NCI-H226 (cell line): ENCODE data around the gene TMPRSS13.
"Not testable (repeated sequence)": the region's sequence is repeated elsewhere in the genome, so short reads cannot be mapped to it uniquely, and the experiment has no call there.

Experiments used
- DNase-seq: peaks from one replicate; pipeline ENCODE4 v3.0.0-alpha.2; 2015

TMPRSS13 gene

GRCh38 chr11:117869604-117870003 is 59.6 kb downstream of the TMPRSS13 start:
- no peak for DNase-seq

GRCh38 chr11:117868815-117869561 is 60.2 kb downstream of the TMPRSS13 start:
- DNase-seq, result no peak

- DNase-seq, result no peak
These were observed 61.1 kb downstream of the TMPRSS13 start for GRCh38 chr11:117868088-117868487.

- DNase-seq, result no peak
These were observed 62.7 kb downstream of the TMPRSS13 start for GRCh38 chr11:117866526-117866925.

GRCh38 chr11:117865546-117865945 is 63.7 kb downstream of the TMPRSS13 start:
- DNase-seq, result not testable (repeated sequence)

- no peak for DNase-seq
These were observed 65.8 kb downstream of the TMPRSS13 start for GRCh38 chr11:117863383-117863782.

GRCh38 chr11:117862753-117863152 is 66.4 kb downstream of the TMPRSS13 start:
- DNase-seq, result no peak

GRCh38 chr11:117862019-117862725 is 67.0 kb downstream of the TMPRSS13 start:
- no peak for DNase-seq

GRCh38 chr11:117861151-117862018 is 67.8 kb downstream of the TMPRSS13 start:
- DNase-seq, result no peak

- DNase-seq, result no peak
These were observed 69.1 kb downstream of the TMPRSS13 start for GRCh38 chr11:117860139-117860538.

GRCh38 chr11:117859488-117860112 is 69.6 kb downstream of the TMPRSS13 start:
- DNase-seq, result no peak

- no peak for DNase-seq
These were observed 70.1 kb downstream of the TMPRSS13 start for GRCh38 chr11:117859061-117859460.

- no peak for DNase-seq
These were observed 71.3 kb downstream of the TMPRSS13 start for GRCh38 chr11:117857734-117858414.

- DNase-seq, result no peak
These were observed 73.1 kb downstream of the TMPRSS13 start for GRCh38 chr11:117855912-117856651.

GRCh38 chr11:117855186-117855845 is 73.9 kb downstream of the TMPRSS13 start:
- DNase-seq, result no peak

- DNase-seq, result no peak
These were observed 76.9 kb downstream of the TMPRSS13 start for GRCh38 chr11:117852309-117852708.

GRCh38 chr11:117851852-117852251 is 77.3 kb downstream of the TMPRSS13 start:
- DNase-seq, result no peak

GRCh38 chr11:117851106-117851505 is 78.1 kb downstream of the TMPRSS13 start:
- DNase-seq, result no peak
